Iris pigment epithelial cell (primary cell): ENCODE results near the gene PDIA5.
"Not testable (repeated sequence)": the region's sequence is repeated elsewhere in the genome, so short reads cannot be mapped to it uniquely, and the experiment has no call there.

ENCODE experiments used
- DNase-seq: peaks from one replicate; pipeline ENCODE4 v3.0.0-alpha.2; 2011; ENCODE audit warnings: low read depth

The PDIA5 gene

GRCh38 chr3:123093696-123094095 lies 26.9 kb downstream of the PDIA5 start:
- no peak for DNase-seq

- DNase-seq = no peak
Measured at GRCh38 chr3:123094516-123095313, 27.9 kb downstream of the PDIA5 start.

GRCh38 chr3:123096126-123096525 lies 29.3 kb downstream of the PDIA5 start:
- no peak for DNase-seq

- peak; percentile 41 for DNase-seq
Measured at GRCh38 chr3:123096731-123097130, 29.9 kb downstream of the PDIA5 start.

- peak; percentile 38 for DNase-seq
Measured at GRCh38 chr3:123098426-123099330, 31.9 kb downstream of the PDIA5 start.

- DNase-seq = no peak
Measured at GRCh38 chr3:123099331-123100192, 32.7 kb downstream of the PDIA5 start.

GRCh38 chr3:123100193-123100776 lies 33.5 kb downstream of the PDIA5 start:
- DNase-seq = no peak

GRCh38 chr3:123102249-123102648 lies 35.4 kb downstream of the PDIA5 start:
- DNase-seq = no peak

- DNase-seq = no peak
Measured at GRCh38 chr3:123102826-123103225, 36.0 kb downstream of the PDIA5 start.

GRCh38 chr3:123104550-123104949 lies 37.7 kb downstream of the PDIA5 start:
- peak; percentile 87 for DNase-seq

GRCh38 chr3:123105201-123106189 lies 38.7 kb downstream of the PDIA5 start:
- DNase-seq = no peak

GRCh38 chr3:123110282-123110975 lies 43.6 kb downstream of the PDIA5 start:
- no peak for DNase-seq

GRCh38 chr3:123110976-123111615 lies 44.3 kb downstream of the PDIA5 start:
- no peak for DNase-seq

GRCh38 chr3:123111640-123112039 lies 44.8 kb downstream of the PDIA5 start:
- DNase-seq = no peak

GRCh38 chr3:123112232-123112631 lies 45.4 kb downstream of the PDIA5 start:
- DNase-seq = no peak

GRCh38 chr3:123112656-123113055 lies 45.8 kb downstream of the PDIA5 start:
- DNase-seq = not testable (repeated sequence)

GRCh38 chr3:123113889-123114450 lies 47.1 kb downstream of the PDIA5 start:
- DNase-seq = peak; percentile 50

GRCh38 chr3:123116116-123116515 lies 49.3 kb downstream of the PDIA5 start:
- no peak for DNase-seq

- DNase-seq = no peak
Measured at GRCh38 chr3:123119388-123119787, 52.6 kb downstream of the PDIA5 start.
